HG02623 (cell line): ENCODE data around the gene UBR3.
"Not testable (repeated sequence)": the region's sequence is repeated elsewhere in the genome, so short reads cannot be mapped to it uniquely, and the experiment has no call there.

Experiments
- ATAC-seq: cut with Tn5 transposase; IDR thresholded peaks from one replicate; pipeline ENCODE4 v1.9.1; 2021; ENCODE audit warnings: moderate library complexity; ENCODE audit not compliant: unreplicated experiment

UBR3 gene

GRCh38 chr2:169827272-169828140 lies at the start of gene UBR3:
UBR3 (plus strand) TSS chr2:169827454; CDS start chr2:169827508, 54 bp downstream.
- peak; percentile 76 for ATAC-seq

- ATAC-seq = no peak
These were observed 48.8 kb upstream of the UBR3 start for GRCh38 chr2:169778446-169778845.

GRCh38 chr2:169781249-169782013 lies 45.8 kb upstream of the UBR3 start:
- no peak for ATAC-seq

- no peak for ATAC-seq
These were observed 44.7 kb upstream of the UBR3 start for GRCh38 chr2:169782513-169782912.

GRCh38 chr2:169790581-169790980 lies 36.7 kb upstream of the UBR3 start:
- no peak for ATAC-seq

GRCh38 chr2:169795181-169795580 lies 32.1 kb upstream of the UBR3 start:
- ATAC-seq = no peak

GRCh38 chr2:169796441-169796840 lies 30.8 kb upstream of the UBR3 start:
- ATAC-seq = no peak

GRCh38 chr2:169797601-169798000 lies 29.7 kb upstream of the UBR3 start:
- no peak for ATAC-seq

- peak; percentile 2 for ATAC-seq
These were observed 28.9 kb upstream of the UBR3 start for GRCh38 chr2:169798397-169798717.

GRCh38 chr2:169798718-169799592 lies 28.3 kb upstream of the UBR3 start, which contains the start of gene SSB:
SSB (plus strand) TSS chr2:169798871; CDS start chr2:169800961, 2,090 bp downstream.
- ATAC-seq = peak; percentile 98

- ATAC-seq = no peak
These were observed 23.8 kb upstream of the UBR3 start for GRCh38 chr2:169803480-169803879.

- no peak for ATAC-seq
These were observed 20.7 kb upstream of the UBR3 start for GRCh38 chr2:169806586-169806985.

- ATAC-seq = no peak
These were observed 19.0 kb upstream of the UBR3 start for GRCh38 chr2:169808221-169808620.

- no peak for ATAC-seq
These were observed 11.4 kb upstream of the UBR3 start for GRCh38 chr2:169815849-169816248.

GRCh38 chr2:169816961-169817360 lies 10.3 kb upstream of the UBR3 start:
- ATAC-seq = not testable (repeated sequence)

GRCh38 chr2:169817369-169817768 lies 9.9 kb upstream of the UBR3 start:
- not testable (repeated sequence) for ATAC-seq

GRCh38 chr2:169818241-169818640 lies 9.0 kb upstream of the UBR3 start:
- ATAC-seq = no peak

- no peak for ATAC-seq
These were observed 8.1 kb upstream of the UBR3 start for GRCh38 chr2:169819106-169819505.

GRCh38 chr2:169820101-169820500 lies 7.2 kb upstream of the UBR3 start:
- not testable (repeated sequence) for ATAC-seq

- no peak for ATAC-seq
These were observed 5.2 kb upstream of the UBR3 start for GRCh38 chr2:169822036-169822435.

GRCh38 chr2:169822785-169823392 lies 4.4 kb upstream of the UBR3 start:
- no peak for ATAC-seq
